K562 (cell line): ENCODE measurements around the gene MTHFR. TPM values are rescaled to one million over a fixed set of nuclear protein-coding genes. Genes with fewer than 3 reads are reported as not detected.

Experiments
- CBFA2T2 ChIP-seq: fragments of 450-650 bp; conservative IDR thresholded peaks from 2 replicates; pipeline ENCODE4 v1.6.1; 2017; ENCODE audit warnings: mild to moderate bottlenecking
- CBX5 ChIP-seq: IDR thresholded peaks from 2 replicates; pipeline ENCODE4 v1.6.1; 2014; ENCODE audit warnings: low read depth, borderline replicate concordance
- CHCHD3 ChIP-seq: fragments of 250-450 bp; sonication (Bioruptor Pico); IDR thresholded peaks from 2 replicates; pipeline ENCODE4 v2.1.2; 2022; ENCODE audit warnings: mild to moderate bottlenecking
- CREB1 ChIP-seq, 2 experiments: sonication (generic) in 1 of 2; formaldehyde crosslinking in 1 of 2; IDR thresholded peaks; 2 replicates each; pipeline versions ENCODE4 v1.6.1 to v1.8.0; 2012 to 2022; ENCODE audit warnings: inconsistent platforms in 1 of 2, mild to moderate bottlenecking in 1 of 2, missing genetic modification reagents in 1 of 2, moderate library complexity in 1 of 2
- FOXJ3 ChIP-seq: sonication (generic); formaldehyde crosslinking; IDR thresholded peaks from 2 replicates; pipeline ENCODE4 v1.4.0; 2020; ENCODE audit warnings: mild to moderate bottlenecking, missing genetic modification reagents
- KLF16 ChIP-seq: IDR thresholded peaks from 2 replicates; pipeline ENCODE4 v1.6.1; 2016; ENCODE audit warnings: antibody characterized with exemption
- MBD2 ChIP-seq: sonication (generic); IDR thresholded peaks from 2 replicates; pipeline ENCODE4 v1.6.1; 2016; ENCODE audit warnings: low read depth, borderline replicate concordance
- POLR3G ChIP-seq: IDR thresholded peaks from 2 replicates; pipeline ENCODE4 v1.6.1; 2011; ENCODE audit not compliant: insufficient read length, insufficient replicate concordance; ENCODE audit errors: extremely low read depth
- ZNF217 ChIP-seq: sonication (generic); formaldehyde crosslinking; IDR thresholded peaks from 2 replicates; pipeline ENCODE4 v1.8.0; 2022; ENCODE audit warnings: mild to moderate bottlenecking, missing genetic modification reagents
- ZSCAN32 ChIP-seq: fragments of 450-650 bp; formaldehyde crosslinking; IDR thresholded peaks from 2 replicates; pipeline ENCODE4 v1.4.0; 2020; ENCODE audit warnings: mild to moderate bottlenecking, moderate library complexity
- polyA plus RNA-seq, 8 experiments: library from polyadenylated mRNA; depleted of rRNA in 4 of 8; stranded (reverse) in 5 of 8; unstranded in 3 of 8; fragments of >200 nt; fragmentation: Nextera tagmentation in 2 of 8; fragmentation: Illumina TruSeq in 1 of 8; extraction: Ambion mirVana in 2 of 8; extraction: Trizol in 1 of 8; gene quantifications; 2 replicates each; pipeline versions ENCODE4 v1.2.1 to v1.2.3, GENCODE V29; 2011 to 2014; ENCODE audit warnings: inconsistent platforms in 1 of 8, missing spikeins in 1 of 8
- total RNA-seq, 7 experiments: library from RNA; depleted of rRNA in 6 of 7; stranded (reverse); fragments of >200 nt in 6 of 7; fragmentation: Illumina TruSeq in 2 of 7; extraction: Trizol in 2 of 7; gene quantifications; 2 replicates each; pipeline versions ENCODE4 v1.2.1 to v1.2.3, GENCODE V29; 2011 to 2021; ENCODE audit warnings: low replicate concordance in 1 of 7
- TF ChIP-seq, protein P1 (sequence below): fragments of 450-650 bp; IDR thresholded peaks from 2 replicates; pipeline ENCODE4 v1.6.1; 2016; ENCODE audit warnings: low read depth
- TF ChIP-seq, protein P2 (sequence below): sonication (generic); formaldehyde crosslinking; IDR thresholded peaks from 2 replicates; pipeline ENCODE4 v1.8.0; 2023; ENCODE audit warnings: mild to moderate bottlenecking, missing genetic modification reagents
- TF ChIP-seq, protein P3 (sequence below): fragments of 250-450 bp; sonication (Bioruptor Pico); IDR thresholded peaks from 2 replicates; pipeline ENCODE4 v1.5.0; 2020; ENCODE audit warnings: mild to moderate bottlenecking, borderline replicate concordance
- TF ChIP-seq, protein P4 (sequence below): fragments of 200-800 bp; sonication (Bioruptor generic); IDR thresholded peaks from 2 replicates; pipeline ENCODE4 v1.6.1; 2017; ENCODE audit warnings: missing genetic modification characterization, missing compliant biosample characterization

The MTHFR gene
- total and polyA plus RNA-seq, 9 of the 15 experiments (the other 6 are each of a cell fraction or from before 2014, with no cell fraction given), result 5.0 to 104 (median 62.6) TPM

DNA sequence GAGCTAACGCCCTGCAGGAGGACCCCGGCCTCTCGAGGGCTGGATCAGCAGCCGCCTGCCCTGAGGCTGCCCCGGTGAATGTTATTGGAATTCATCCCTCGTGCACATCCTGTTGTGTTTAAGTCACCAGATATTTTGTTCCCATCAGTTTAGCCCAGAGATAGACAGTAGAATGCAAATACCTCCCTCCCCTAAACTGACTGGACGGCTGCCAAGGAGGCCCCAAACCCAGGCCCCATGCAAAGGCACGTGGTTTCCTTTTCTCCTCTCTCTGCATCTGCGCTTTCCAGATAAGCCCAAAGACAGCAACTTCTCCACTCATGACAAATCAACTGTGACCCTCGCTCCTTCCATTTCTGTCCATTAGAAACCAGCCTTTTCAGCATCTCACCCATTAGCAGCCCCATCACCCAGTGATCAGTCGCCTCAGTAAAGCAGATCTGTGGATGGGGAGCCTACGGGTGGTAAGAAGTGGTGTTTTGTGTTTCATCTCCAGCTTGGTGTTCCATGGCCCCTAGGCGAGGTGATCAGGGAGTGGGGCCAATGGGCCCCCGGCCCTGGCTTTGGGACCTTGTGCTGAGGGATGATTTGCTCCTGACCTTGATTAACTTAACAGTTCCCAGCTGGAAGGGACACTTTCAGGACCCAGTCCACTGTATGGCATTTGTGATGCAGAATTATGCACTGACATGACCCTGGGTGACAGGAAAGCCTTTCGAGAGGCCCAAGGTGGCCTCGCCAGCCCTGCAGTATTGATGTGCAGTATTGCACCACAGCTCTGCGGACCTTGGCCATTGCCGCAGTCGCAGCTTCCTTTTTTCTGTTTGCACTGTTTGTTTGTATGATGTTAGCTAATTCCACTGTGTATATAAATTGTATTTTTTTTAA, 36.6 kb upstream of the MTHFR start (continued):
- TF ChIP-seq, protein P1, sequence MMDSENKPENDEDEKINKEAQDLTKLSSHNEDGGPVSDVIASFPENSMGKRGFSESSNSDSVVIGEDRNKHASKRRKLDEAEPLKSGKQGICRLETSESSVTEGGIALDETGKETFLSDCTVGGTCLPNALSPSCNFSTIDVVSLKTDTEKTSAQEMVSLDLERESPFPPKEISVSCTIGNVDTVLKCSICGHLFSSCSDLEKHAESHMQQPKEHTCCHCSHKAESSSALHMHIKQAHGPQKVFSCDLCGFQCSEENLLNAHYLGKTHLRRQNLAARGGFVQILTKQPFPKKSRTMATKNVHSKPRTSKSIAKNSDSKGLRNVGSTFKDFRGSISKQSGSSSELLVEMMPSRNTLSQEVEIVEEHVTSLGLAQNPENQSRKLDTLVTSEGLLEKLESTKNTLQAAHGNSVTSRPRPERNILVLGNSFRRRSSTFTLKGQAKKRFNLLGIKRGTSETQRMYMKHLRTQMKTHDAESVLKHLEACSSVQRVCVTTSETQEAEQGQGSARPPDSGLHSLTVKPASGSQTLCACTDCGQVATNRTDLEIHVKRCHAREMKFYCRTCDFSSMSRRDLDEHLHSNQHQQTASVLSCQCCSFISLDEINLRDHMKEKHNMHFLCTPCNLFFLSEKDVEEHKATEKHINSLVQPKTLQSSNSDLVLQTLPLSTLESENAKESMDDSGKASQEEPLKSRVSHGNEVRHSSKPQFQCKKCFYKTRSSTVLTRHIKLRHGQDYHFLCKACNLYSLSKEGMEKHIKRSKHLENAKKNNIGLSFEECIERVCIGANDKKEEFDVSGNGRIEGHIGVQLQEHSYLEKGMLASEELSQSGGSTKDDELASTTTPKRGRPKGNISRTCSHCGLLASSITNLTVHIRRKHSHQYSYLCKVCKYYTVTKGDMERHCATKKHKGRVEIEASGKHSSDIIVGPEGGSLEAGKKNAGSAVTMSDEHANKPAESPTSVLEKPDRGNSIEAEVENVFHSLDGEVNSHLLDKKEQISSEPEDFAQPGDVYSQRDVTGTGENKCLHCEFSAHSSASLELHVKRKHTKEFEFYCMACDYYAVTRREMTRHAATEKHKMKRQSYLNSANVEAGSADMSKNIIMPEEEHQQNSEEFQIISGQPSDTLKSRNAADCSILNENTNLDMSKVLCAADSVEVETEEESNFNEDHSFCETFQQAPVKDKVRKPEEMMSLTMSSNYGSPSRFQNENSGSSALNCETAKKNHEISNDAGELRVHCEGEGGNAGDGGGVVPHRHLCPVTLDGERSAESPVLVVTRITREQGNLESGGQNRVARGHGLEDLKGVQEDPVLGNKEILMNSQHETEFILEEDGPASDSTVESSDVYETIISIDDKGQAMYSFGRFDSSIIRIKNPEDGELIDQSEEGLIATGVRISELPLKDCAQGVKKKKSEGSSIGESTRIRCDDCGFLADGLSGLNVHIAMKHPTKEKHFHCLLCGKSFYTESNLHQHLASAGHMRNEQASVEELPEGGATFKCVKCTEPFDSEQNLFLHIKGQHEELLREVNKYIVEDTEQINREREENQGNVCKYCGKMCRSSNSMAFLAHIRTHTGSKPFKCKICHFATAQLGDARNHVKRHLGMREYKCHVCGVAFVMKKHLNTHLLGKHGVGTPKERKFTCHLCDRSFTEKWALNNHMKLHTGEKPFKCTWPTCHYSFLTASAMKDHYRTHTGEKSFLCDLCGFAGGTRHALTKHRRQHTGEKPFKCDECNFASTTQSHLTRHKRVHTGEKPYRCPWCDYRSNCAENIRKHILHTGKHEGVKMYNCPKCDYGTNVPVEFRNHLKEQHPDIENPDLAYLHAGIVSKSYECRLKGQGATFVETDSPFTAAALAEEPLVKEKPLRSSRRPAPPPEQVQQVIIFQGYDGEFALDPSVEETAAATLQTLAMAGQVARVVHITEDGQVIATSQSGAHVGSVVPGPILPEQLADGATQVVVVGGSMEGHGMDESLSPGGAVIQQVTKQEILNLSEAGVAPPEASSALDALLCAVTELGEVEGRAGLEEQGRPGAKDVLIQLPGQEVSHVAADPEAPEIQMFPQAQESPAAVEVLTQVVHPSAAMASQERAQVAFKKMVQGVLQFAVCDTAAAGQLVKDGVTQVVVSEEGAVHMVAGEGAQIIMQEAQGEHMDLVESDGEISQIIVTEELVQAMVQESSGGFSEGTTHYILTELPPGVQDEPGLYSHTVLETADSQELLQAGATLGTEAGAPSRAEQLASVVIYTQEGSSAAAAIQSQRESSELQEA, result 0 out of 2 replicates have a peak, but pooled peaks have one; percentile 13
- TF ChIP-seq POLR3G, result no peak
- peak; percentile 95 for TF ChIP-seq CBFA2T2
- TF ChIP-seq ZNF217 (CRISPR knock-in tag), result no peak
- TF ChIP-seq MBD2, result peak; percentile 80
- peak; percentile 89 for TF ChIP-seq KLF16
- TF ChIP-seq, protein P2, sequence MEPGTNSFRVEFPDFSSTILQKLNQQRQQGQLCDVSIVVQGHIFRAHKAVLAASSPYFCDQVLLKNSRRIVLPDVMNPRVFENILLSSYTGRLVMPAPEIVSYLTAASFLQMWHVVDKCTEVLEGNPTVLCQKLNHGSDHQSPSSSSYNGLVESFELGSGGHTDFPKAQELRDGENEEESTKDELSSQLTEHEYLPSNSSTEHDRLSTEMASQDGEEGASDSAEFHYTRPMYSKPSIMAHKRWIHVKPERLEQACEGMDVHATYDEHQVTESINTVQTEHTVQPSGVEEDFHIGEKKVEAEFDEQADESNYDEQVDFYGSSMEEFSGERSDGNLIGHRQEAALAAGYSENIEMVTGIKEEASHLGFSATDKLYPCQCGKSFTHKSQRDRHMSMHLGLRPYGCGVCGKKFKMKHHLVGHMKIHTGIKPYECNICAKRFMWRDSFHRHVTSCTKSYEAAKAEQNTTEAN, result no peak
- TF ChIP-seq, protein P3, sequence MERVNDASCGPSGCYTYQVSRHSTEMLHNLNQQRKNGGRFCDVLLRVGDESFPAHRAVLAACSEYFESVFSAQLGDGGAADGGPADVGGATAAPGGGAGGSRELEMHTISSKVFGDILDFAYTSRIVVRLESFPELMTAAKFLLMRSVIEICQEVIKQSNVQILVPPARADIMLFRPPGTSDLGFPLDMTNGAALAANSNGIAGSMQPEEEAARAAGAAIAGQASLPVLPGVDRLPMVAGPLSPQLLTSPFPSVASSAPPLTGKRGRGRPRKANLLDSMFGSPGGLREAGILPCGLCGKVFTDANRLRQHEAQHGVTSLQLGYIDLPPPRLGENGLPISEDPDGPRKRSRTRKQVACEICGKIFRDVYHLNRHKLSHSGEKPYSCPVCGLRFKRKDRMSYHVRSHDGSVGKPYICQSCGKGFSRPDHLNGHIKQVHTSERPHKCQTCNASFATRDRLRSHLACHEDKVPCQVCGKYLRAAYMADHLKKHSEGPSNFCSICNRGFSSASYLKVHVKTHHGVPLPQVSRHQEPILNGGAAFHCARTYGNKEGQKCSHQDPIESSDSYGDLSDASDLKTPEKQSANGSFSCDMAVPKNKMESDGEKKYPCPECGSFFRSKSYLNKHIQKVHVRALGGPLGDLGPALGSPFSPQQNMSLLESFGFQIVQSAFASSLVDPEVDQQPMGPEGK (CRISPR knock-in tag), result no peak
- TF ChIP-seq CBX5, result no peak
- TF ChIP-seq, protein P4, sequence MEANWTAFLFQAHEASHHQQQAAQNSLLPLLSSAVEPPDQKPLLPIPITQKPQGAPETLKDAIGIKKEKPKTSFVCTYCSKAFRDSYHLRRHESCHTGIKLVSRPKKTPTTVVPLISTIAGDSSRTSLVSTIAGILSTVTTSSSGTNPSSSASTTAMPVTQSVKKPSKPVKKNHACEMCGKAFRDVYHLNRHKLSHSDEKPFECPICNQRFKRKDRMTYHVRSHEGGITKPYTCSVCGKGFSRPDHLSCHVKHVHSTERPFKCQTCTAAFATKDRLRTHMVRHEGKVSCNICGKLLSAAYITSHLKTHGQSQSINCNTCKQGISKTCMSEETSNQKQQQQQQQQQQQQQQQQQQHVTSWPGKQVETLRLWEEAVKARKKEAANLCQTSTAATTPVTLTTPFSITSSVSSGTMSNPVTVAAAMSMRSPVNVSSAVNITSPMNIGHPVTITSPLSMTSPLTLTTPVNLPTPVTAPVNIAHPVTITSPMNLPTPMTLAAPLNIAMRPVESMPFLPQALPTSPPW (CRISPR knock-in tag), result peak; percentile 90
- TF ChIP-seq FOXJ3 (CRISPR knock-in tag), result no peak
- TF ChIP-seq ZSCAN32 (CRISPR knock-in tag), result no peak
- no peak for TF ChIP-seq CHCHD3 (CRISPR knock-in tag)
- peak; percentile 65 for TF ChIP-seq CREB1 (IDR thresholded peaks at IDR 0.05)
- 0 out of 2 replicates have a peak, but pooled peaks have one; percentile 34 for TF ChIP-seq CREB1 (CRISPR knock-in tag; IDR thresholded peaks at IDR 0.05)
